Measurements from ENCODE around the gene LILRB3. TPM values are rescaled to one million over a fixed set of nuclear protein-coding genes. Genes with fewer than 3 reads are reported as not detected.
A peak's percentile ranks its signal among the peaks of the same experiment; 100 is the strongest.
"Not testable (repeated sequence)": the region's sequence is repeated elsewhere in the genome, so short reads cannot be mapped to it uniquely, and the experiment has no call there.

Gene LILRB3
- total RNA-seq, 2 donors from 2014 or later, result 0.44 to 4.1 TPM

- H3K36me3 ChIP-seq, result no peaks in the 10 kb centered on the region
- no peaks in the 10 kb centered on the region for H3K27me3 ChIP-seq
- intact Hi-C loops (cut with DNase I), result no loop called here
- H3K9ac ChIP-seq (ENCODE audit: low read depth in 2 of 2, low read length in 2 of 2), result peak overlapping the region; percentile 85 to 90
- peak overlapping the region; percentile 99 for H3K27ac ChIP-seq
- no peak for TF ChIP-seq CTCF (IDR thresholded peaks at IDR 0.05)
- H3K9me3 ChIP-seq, result no peaks in the 10 kb centered on the region
- peaks cover 13% of the 10 kb centered on the region for H3K4me1 ChIP-seq
- DNase-seq, result peak; percentile 63
- H3K4me3 ChIP-seq, result peak overlapping the region; percentile 73
These were observed 34.5 kb downstream of the LILRB3 start for GRCh38 chr19:54188215-54188871.

GRCh38 chr19:54186934-54187381 lies 35.8 kb downstream of the LILRB3 start:
- Histone ChIP-seq H3K27ac (peak overlapping the region; percentile 99), H3K4me3 (no peak overlapping the region), H3K27me3 (no peaks in the 10 kb centered on the region), H3K9ac (ENCODE audit: low read depth in 2 of 2, low read length in 2 of 2) (peak overlapping the region; percentile 33 to 44), H3K9me3 (no peaks in the 10 kb centered on the region), H3K4me1 (peaks cover 9% of the 10 kb centered on the region), H3K36me3 (no peaks in the 10 kb centered on the region)
- DNase-seq, result peak; percentile 90
- TF ChIP-seq CTCF (IDR thresholded peaks at IDR 0.05), result no peak
- intact Hi-C loops (cut with DNase I), result no loop called here

GRCh38 chr19:54186351-54186750 lies 36.5 kb downstream of the LILRB3 start:
- no peak for TF ChIP-seq CTCF (IDR thresholded peaks at IDR 0.05)
- Histone ChIP-seq H3K36me3 (no peaks in the 10 kb centered on the region), H3K4me1 (peaks cover 5% of the 10 kb centered on the region), H3K27ac (peak overlapping the region; percentile 99), H3K27me3 (no peaks in the 10 kb centered on the region), H3K9me3 (no peaks in the 10 kb centered on the region), H3K4me3 (no peak overlapping the region), H3K9ac (ENCODE audit: low read depth in 2 of 2, low read length in 2 of 2) (peak overlapping the region in 1 of 2 donors; percentile 44)
- DNase-seq, result no peak
- intact Hi-C loops (cut with DNase I), result no loop called here

GRCh38 chr19:54183431-54183830 lies 39.4 kb downstream of the LILRB3 start:
- Histone ChIP-seq H3K27me3 (no peaks in the 10 kb centered on the region), H3K9me3 (no peaks in the 10 kb centered on the region), H3K27ac (no peak overlapping the region), H3K36me3 (no peaks in the 10 kb centered on the region), H3K4me1 (peaks cover 5% of the 10 kb centered on the region), H3K9ac (ENCODE audit: low read depth in 2 of 2, low read length in 2 of 2) (no peak overlapping the region), H3K4me3 (no peak overlapping the region)
- no peak for TF ChIP-seq CTCF (IDR thresholded peaks at IDR 0.05)
- intact Hi-C loops (cut with DNase I), result no loop called here
- DNase-seq, result no peak

- DNase-seq; H3K27me3 ChIP-seq; H3K27ac ChIP-seq; H3K4me3 ChIP-seq; H3K9me3 ChIP-seq; H3K36me3 ChIP-seq; intact Hi-C loops (cut with DNase I); H3K9ac ChIP-seq (ENCODE audit: low read depth in 2 of 2, low read length in 2 of 2); H3K4me1 ChIP-seq: not testable (repeated sequence)
These were observed 40.9 kb downstream of the LILRB3 start for GRCh38 chr19:54181894-54182293.

- Histone ChIP-seq H3K27me3 (no peaks in the 10 kb centered on the region), H3K4me1 (no peaks in the 10 kb centered on the region)
These were observed 42.1 kb downstream of the LILRB3 start for GRCh38 chr19:54180691-54181091.

More at GRCh38 chr19:54180691-54181091, 42.1 kb downstream of the LILRB3 start:
- H3K4me3 ChIP-seq, result no peak overlapping the region
- H3K9ac ChIP-seq (ENCODE audit: low read depth in 2 of 2, low read length in 2 of 2), result no peak overlapping the region
- DNase-seq, result no peak
- intact Hi-C loops (cut with DNase I), result no loop called here
- no peak overlapping the region for H3K27ac ChIP-seq
- TF ChIP-seq CTCF (IDR thresholded peaks at IDR 0.05), result no peak
- no peaks in the 10 kb centered on the region for H3K36me3 ChIP-seq
- H3K9me3 ChIP-seq, result no peaks in the 10 kb centered on the region

Measured in colonic mucosa (tissue), 4 donors.